Neuronal stem cell (in vitro differentiated cells): ENCODE measurements around the gene SH3BP1.

ENCODE experiments used
- DNase-seq: peaks from one replicate; pipeline ENCODE4 v3.0.0-alpha.2; 2013; ENCODE audit warnings: low spot score
- H2AFZ ChIP-seq: one replicate; pipeline ENCODE4 v1.6.1; 2013; ENCODE audit warnings: mild to moderate bottlenecking, low read length, inconsistent platforms
- H2AK5ac ChIP-seq: 2 replicates; pipeline ENCODE4 v1.6.1; 2013; ENCODE audit warnings: low read depth, mild to moderate bottlenecking, inconsistent platforms, low read length, moderate library complexity, mixed read lengths
- H2BK120ac ChIP-seq: 2 replicates; pipeline ENCODE4 v1.6.1; 2013; ENCODE audit warnings: low read depth, mild to moderate bottlenecking, inconsistent platforms, low read length, moderate library complexity, mixed read lengths
- H2BK12ac ChIP-seq: one replicate; pipeline ENCODE4 v1.6.1; 2013; ENCODE audit warnings: low read length, inconsistent platforms
- H2BK15ac ChIP-seq: 2 replicates; pipeline ENCODE4 v1.6.1; 2013; ENCODE audit warnings: mild to moderate bottlenecking, low read length, inconsistent platforms, mixed read lengths
- H2BK5ac ChIP-seq: one replicate; pipeline ENCODE4 v1.6.1; 2013; ENCODE audit warnings: inconsistent platforms, mild to moderate bottlenecking, low read length, moderate library complexity
- H3K14ac ChIP-seq: one replicate; pipeline ENCODE4 v1.6.1; 2013; ENCODE audit warnings: low read length, inconsistent platforms
- H3K18ac ChIP-seq: 2 replicates; pipeline ENCODE4 v1.6.1; 2013; ENCODE audit warnings: low read length, inconsistent platforms
- H3K23ac ChIP-seq: 2 replicates; pipeline ENCODE4 v1.6.1; 2013; ENCODE audit warnings: low read depth, mild to moderate bottlenecking, mixed read lengths, low read length, inconsistent platforms; ENCODE audit not compliant: poor library complexity
- H3K27ac ChIP-seq: replicated peaks from 3 replicates; pipeline ENCODE4 v1.5.1; 2013; ENCODE audit warnings: low read length, inconsistent platforms
- H3K27me3 ChIP-seq, 3 experiments: 2 replicates each; pipeline ENCODE4 v1.6.1; 2013; ENCODE audit warnings: low read length in 3 of 3, mild to moderate bottlenecking in 2 of 3, inconsistent platforms in 1 of 3, low read depth in 1 of 3, mixed read lengths in 1 of 3, moderate library complexity in 1 of 3; ENCODE audit not compliant: control insufficient read depth in 3 of 3, insufficient read depth in 3 of 3
- H3K36me3 ChIP-seq, 2 donors: replicated peaks in 1 of 2; 2 replicates each; pipeline ENCODE4 v1.6.1; 2013; ENCODE audit warnings: low read length in 2 of 2; ENCODE audit not compliant: control insufficient read depth in 2 of 2, insufficient read depth in 2 of 2
- H3K4ac ChIP-seq: 2 replicates; pipeline ENCODE4 v1.6.1; 2013; ENCODE audit warnings: inconsistent platforms, mild to moderate bottlenecking, low read length, moderate library complexity
- H3K4me1 ChIP-seq, 2 donors: 1 replicate in 1 of 2; 2 replicates in 1 of 2; pipeline ENCODE4 v1.6.1; 2013; ENCODE audit warnings: low read length in 2 of 2, low read depth in 1 of 2; ENCODE audit not compliant: control insufficient read depth in 2 of 2, insufficient read depth in 1 of 2
- H3K4me2 ChIP-seq: one replicate; pipeline ENCODE4 v1.6.1; 2013; ENCODE audit warnings: mild to moderate bottlenecking, low read length, inconsistent platforms; ENCODE audit not compliant: insufficient read depth, poor library complexity, severe bottlenecking
- H3K4me3 ChIP-seq, 2 donors: 2 replicates each; pipeline ENCODE4 v1.5.1; 2013; ENCODE audit warnings: low read length in 2 of 2, mild to moderate bottlenecking in 2 of 2, inconsistent platforms in 1 of 2, moderate library complexity in 1 of 2
- H3K79me1 ChIP-seq: one replicate; pipeline ENCODE4 v1.6.1; 2013; ENCODE audit warnings: low read depth, mild to moderate bottlenecking, inconsistent platforms, low read length, moderate library complexity
- H3K9ac ChIP-seq: one replicate; pipeline ENCODE4 v1.6.1; 2013; ENCODE audit warnings: mild to moderate bottlenecking, low read depth, low read length, inconsistent platforms; ENCODE audit not compliant: poor library complexity
- H3K9me3 ChIP-seq, 2 donors: replicated peaks in 1 of 2; 2 replicates each; pipeline versions ENCODE3 to v1.6.1; 2013; ENCODE audit warnings: low read length in 2 of 2, mild to moderate bottlenecking in 2 of 2, inconsistent platforms in 1 of 2, low read depth in 1 of 2, mixed read lengths in 1 of 2, moderate library complexity in 1 of 2; ENCODE audit not compliant: control insufficient read depth in 2 of 2, insufficient read depth in 1 of 2
- H4K8ac ChIP-seq: one replicate; pipeline ENCODE4 v1.6.1; 2013; ENCODE audit warnings: low read depth, mild to moderate bottlenecking, inconsistent platforms, low read length, moderate library complexity
- H4K91ac ChIP-seq: one replicate; pipeline ENCODE4 v1.6.1; 2013; ENCODE audit warnings: low read length, low read depth, mild to moderate bottlenecking, inconsistent platforms; ENCODE audit not compliant: poor library complexity
- WGBS, 2 donors: extraction: QIAGEN DNeasy Blood & Tissue Kit; methylation state at CpG; one replicate each; pipeline ENCODE4 v1.1.7; 2013; ENCODE audit warnings: missing lambda C conversion rate in 2 of 2, mixed read lengths in 1 of 2; ENCODE audit not compliant: insufficient read length in 2 of 2, insufficient replicate concordance in 1 of 2; ENCODE audit errors: extremely low coverage in 2 of 2; 5-methylcytosine and 5-hydroxymethylcytosine counted together

Gene SH3BP1

DNA sequence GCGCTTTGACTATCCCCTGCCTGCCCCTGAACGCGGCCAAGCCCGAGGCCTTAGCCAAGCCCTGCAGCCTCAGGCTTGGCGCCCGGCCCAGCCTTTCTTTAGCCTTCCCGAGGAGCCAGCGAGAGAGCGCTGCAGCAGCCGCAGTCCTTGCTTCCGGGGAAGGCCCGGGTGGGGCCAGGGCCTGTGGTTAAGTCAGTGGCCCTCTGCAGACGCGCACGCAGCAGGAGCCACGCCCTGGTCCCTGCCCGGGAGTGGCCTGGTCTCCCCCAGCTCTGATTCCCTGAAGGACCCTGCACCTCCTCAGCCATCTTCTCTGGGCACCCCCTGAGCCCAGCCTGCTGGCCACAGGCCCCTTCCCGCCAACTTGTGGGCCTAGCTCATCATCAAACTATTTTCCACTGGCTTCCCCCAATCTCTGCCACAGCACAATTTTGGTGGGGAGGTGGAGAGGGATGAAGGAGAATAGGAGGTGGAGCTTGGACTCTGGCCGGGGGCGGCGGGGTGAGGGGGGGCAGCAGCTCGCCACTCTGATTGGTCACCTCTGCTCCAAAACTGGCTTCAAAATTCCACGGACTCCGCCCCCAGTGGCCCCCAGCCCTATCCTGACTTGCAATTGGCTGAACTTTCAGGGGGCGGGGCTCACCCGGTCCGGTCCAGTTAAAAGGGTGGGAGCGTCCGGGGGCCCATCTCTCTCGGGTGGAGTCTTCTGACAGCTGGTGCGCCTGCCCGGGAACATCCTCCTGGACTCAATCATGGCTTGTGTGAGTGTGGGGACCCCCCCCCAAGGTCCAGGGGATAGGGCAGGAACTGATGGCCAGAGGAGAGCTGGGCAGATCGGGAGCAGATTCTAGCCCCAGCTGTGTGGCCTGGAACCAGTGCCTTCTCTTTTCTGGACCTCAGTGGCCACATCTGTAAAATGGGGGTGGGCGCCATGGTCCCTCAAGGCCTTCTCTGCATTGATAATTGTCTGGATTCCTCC is 35.8 kb downstream of the SH3BP1 start, which contains the start of gene LGALS1:
Gene LGALS1, plus strand, starts transcription at position 686 of the 979 bp plus-strand sequence. Its CDS starts 67 bp downstream, at position 753.
- H3K9me3 ChIP-seq: no peaks in the 10 kb centered on the region
- peak within 1 kb of the TSS; percentile 97 for H2AK5ac ChIP-seq
- H3K14ac ChIP-seq: peak within 1 kb of the TSS; percentile 56
- H3K4me1 ChIP-seq: peaks cover 11 to 12% of the 10 kb centered on the region in 2 donors
- DNase-seq: no peak
- H4K8ac ChIP-seq: peak within 1 kb of the TSS; percentile 58
- no CpG with 5 or more reads among the region's 34 CpGs for WGBS, 2 donors
- H4K91ac ChIP-seq: peak within 1 kb of the TSS; percentile 95
- peak within 1 kb of the TSS; percentile 89 for H3K18ac ChIP-seq
- peak within 1 kb of the TSS; percentile 44 for H3K9ac ChIP-seq
- H2BK15ac ChIP-seq: peak within 1 kb of the TSS; percentile 88
- H3K4me3 ChIP-seq: peak within 1 kb of the TSS; percentile 55 to 71
- peak within 1 kb of the TSS; percentile 87 for H2BK120ac ChIP-seq
- peak within 1 kb of the TSS; percentile 76 for H3K4ac ChIP-seq
- peak within 1 kb of the TSS; percentile 43 for H3K4me2 ChIP-seq
- no peaks in the 10 kb centered on the region for H3K36me3 ChIP-seq
- peaks cover 0 to 2% (median 0%) of the 10 kb centered on the region in 3 experiments for H3K27me3 ChIP-seq
- H2BK5ac ChIP-seq: peak within 1 kb of the TSS; percentile 63
- peak within 1 kb of the TSS; percentile 62 for H3K27ac ChIP-seq
- peak within 1 kb of the TSS; percentile 91 for H2AFZ ChIP-seq
- peak within 1 kb of the TSS; percentile 41 for H2BK12ac ChIP-seq
- H3K23ac ChIP-seq: peak within 1 kb of the TSS; percentile 73
- peaks cover 3% of the 10 kb centered on the region for H3K79me1 ChIP-seq

DNA sequence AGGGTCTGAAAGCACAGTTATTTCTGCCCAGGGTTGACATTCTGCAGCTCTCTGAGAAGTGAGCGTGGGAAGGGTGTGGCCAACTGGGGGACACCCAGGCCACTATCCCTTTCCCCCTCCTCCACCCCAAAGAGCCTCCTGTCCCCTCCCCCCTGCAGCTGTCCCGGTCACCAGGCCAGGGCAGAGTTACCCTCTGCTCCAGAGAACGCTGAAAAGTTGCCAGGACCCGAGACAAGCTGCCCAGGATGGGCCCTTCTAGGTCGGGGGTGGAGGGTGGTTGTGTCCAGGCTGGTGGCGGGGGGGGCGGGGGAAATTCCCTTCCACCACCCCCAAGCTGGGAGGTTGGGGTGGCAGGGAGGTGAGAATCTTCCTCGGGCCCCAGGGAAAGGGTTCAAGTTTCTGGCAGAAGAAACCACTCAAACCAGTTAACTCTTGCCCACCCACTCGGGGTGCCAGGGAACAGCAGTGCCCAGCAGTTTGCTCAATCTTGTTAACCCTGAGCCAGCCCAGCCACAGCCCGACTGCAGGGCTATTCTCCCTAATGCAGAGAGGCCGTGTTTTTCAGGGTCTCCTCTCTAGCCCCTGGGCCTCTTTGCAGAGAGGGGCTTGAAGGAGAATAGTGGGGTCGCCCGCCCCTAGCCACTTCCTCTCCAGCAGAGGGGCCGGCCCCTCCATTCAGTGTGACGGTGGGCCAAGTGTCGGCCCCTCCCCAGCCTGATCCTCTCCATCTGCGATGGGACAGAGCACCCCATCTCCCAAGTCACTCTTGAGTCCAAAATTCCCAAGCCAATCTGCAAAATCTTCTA is 36.7 kb downstream of the SH3BP1 start:
- Histone ChIP-seq H3K14ac (no peak overlapping the region), H2AFZ (peak overlapping the region; percentile 91), H4K91ac (no peak overlapping the region), H3K9ac (peak overlapping the region; percentile 27), H3K4me2 (peak overlapping the region; percentile 43), H2AK5ac (peak overlapping the region; percentile 76), H3K36me3 (no peaks in the 10 kb centered on the region), H2BK5ac (no peak overlapping the region), H3K4me1 (peaks cover 11 to 12% of the 10 kb centered on the region in 2 donors), H3K23ac (no peak overlapping the region), H3K18ac (peak overlapping the region; percentile 25), H2BK15ac (peak overlapping the region; percentile 62), H3K27ac (peak overlapping the region; percentile 62), H3K27me3 (peaks cover 0 to 2% (median 0%) of the 10 kb centered on the region in 3 experiments), H3K4me3 (peak overlapping the region; percentile 55 to 71), H4K8ac (no peak overlapping the region), H2BK120ac (no peak overlapping the region), H3K4ac (no peak overlapping the region), H3K9me3 (no peaks in the 10 kb centered on the region), H2BK12ac (no peak overlapping the region), H3K79me1 (peaks cover 3% of the 10 kb centered on the region)
- WGBS, 2 donors: no CpG with 5 or more reads among the region's 17 CpGs
- no peak for DNase-seq

DNA sequence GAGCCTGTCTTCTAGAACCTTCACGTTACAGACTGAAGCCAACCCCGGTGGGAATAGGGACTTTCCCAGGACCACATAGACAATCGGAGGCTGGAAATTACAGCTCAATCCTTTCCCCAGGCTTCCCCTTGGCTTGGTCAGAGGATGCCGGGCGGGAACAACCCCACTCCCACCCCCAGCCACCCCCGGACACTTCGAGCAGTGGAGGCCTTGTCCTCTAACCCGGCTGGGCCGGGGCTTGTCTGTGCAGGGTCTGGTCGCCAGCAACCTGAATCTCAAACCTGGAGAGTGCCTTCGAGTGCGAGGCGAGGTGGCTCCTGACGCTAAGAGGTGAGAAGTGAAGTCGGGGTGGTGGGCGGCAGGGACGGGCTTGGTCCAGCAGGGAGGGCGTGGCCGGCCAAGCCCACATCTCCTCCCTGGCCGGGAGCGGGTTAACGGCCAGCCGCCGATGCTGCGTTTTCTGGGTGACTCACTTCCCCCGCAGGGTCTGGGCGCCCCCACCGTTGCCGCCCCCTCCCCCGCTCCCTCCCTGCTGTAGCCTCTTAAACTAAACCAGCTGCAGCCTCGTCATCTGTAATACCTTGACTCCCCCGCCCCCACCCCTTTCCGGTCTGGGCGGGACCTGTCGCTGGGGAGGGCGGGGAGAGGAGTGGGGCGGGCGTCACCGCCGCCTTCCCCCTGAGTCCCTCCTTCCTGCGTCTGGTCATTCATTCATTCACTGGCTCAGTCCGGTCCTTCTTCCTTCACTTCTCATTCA is 37.4 kb downstream of the SH3BP1 start:
- H3K4me1 ChIP-seq: peaks cover 11 to 12% of the 10 kb centered on the region in 2 donors
- peak overlapping the region; percentile 62 for H2BK15ac ChIP-seq
- H3K9me3 ChIP-seq: no peaks in the 10 kb centered on the region
- H2AFZ ChIP-seq: peak overlapping the region; percentile 91
- no peak overlapping the region for H3K23ac ChIP-seq
- H3K27me3 ChIP-seq: peaks cover 0 to 2% (median 0%) of the 10 kb centered on the region in 3 experiments
- H3K4me2 ChIP-seq: peak overlapping the region; percentile 38
- no peaks in the 10 kb centered on the region for H3K79me1 ChIP-seq
- peak overlapping the region; percentile 93 for H3K18ac ChIP-seq
- no CpG with 5 or more reads among the region's 42 CpGs for WGBS, 2 donors
- no peak overlapping the region for H4K91ac ChIP-seq
- H2BK12ac ChIP-seq: no peak overlapping the region
- no peak overlapping the region for H2BK120ac ChIP-seq
- DNase-seq: peak; percentile 74
- no peak overlapping the region for H3K4ac ChIP-seq
- peak overlapping the region; percentile 54 for H3K9ac ChIP-seq
- H2AK5ac ChIP-seq: peak overlapping the region; percentile 76
- no peaks in the 10 kb centered on the region for H3K36me3 ChIP-seq
- peak overlapping the region; percentile 55 to 72 for H3K4me3 ChIP-seq
- no peak overlapping the region for H3K14ac ChIP-seq
- H2BK5ac ChIP-seq: no peak overlapping the region
- H3K27ac ChIP-seq: peak overlapping the region; percentile 62
- H4K8ac ChIP-seq: no peak overlapping the region
